Measurements from ENCODE around the gene TNFRSF21.
"Not testable (repeated sequence)": the region's sequence is repeated elsewhere in the genome, so short reads cannot be mapped to it uniquely, and the experiment has no call there.

Gene TNFRSF21

GRCh38 chr6:47309291-47310130 is at the start of gene TNFRSF21:
TNFRSF21 (minus strand) TSS chr6:47309905; CDS start chr6:47309511, 394 bp downstream.
- peak; percentile 58 for DNase-seq (ENCODE audit: low spot score)

DNA sequence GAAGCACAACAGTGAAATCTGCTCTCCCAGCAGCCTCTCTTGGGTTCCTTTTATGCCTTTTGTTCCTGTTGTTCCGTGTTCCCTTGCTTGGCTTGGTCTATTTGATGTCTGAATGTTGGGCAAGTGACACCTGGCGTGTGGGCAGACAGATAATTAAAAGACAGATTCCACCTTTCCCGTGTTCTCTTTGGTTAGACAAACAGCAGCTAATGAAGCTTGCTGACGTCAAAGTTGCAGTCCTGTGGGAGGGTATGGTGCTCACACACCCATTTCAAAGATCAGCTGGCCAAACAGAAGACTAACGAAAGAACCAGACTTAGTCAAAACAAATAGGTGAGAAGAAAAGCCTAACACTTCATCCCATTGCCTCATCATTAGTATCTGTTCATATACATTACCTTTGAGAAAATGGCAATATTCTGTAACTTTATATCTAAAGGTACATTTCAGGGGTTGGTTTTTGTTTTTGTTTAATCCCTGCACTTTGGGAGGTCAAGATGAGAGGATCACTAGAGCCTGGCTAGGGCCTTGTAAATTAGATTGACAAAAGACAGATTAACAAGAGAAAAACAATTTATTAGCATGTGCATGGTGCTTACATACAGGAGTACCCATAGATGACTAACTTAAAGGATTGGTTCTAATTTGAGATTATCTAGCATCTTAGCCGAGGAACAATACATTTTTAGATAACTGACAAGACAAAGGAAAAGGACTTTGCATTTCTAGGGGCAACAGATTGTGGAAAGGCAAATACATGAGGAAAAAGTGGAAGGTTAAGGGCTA is 48.9 kb upstream of the TNFRSF21 start:
- no peak for DNase-seq (ENCODE audit: low spot score)

DNA sequence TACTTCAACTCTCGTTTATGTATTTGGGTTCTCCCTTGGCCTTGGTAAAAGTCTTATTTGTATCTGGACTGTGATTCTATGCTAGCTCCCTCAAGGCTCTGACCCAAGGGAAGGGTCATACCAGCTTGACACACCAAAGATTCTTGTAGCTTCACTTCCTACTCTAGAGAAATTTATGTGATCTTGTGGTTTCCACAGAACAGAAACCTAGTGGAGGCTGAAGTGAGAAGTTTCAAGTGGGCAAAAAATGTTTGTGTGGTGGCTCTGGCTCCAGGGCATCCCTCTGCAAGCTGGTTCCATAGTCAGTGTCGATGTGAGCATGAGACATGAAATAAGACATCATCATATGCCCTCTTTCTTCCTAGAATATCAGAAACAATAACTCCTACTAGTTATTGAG is 48.1 kb upstream of the TNFRSF21 start:
- DNase-seq (ENCODE audit: low spot score) = no peak

GRCh38 chr6:47355496-47355895 is 45.8 kb upstream of the TNFRSF21 start:
- DNase-seq (ENCODE audit: low spot score) = no peak

DNA sequence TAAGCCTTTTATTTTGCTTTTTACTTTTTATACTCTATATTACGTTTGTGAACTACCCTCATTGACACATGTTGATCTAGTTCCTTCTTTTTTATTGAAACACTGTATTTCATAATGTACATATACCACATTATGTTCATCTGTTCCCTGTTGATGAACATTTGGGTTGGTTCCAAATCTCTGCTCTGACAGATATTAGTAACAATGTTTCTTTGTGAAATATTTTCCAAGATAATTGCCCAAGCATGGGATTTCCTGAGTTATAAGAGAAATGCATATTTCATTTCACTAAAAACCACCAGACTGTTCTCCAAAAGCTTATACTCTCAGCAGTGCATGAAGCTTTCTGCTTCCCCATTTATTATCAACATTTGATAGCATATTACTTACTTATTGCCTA is 44.2 kb upstream of the TNFRSF21 start:
- no peak for DNase-seq (ENCODE audit: low spot score)

- DNase-seq (ENCODE audit: low spot score) = no peak
Observed at GRCh38 chr6:47352966-47353365, 43.3 kb upstream of the TNFRSF21 start.

DNA sequence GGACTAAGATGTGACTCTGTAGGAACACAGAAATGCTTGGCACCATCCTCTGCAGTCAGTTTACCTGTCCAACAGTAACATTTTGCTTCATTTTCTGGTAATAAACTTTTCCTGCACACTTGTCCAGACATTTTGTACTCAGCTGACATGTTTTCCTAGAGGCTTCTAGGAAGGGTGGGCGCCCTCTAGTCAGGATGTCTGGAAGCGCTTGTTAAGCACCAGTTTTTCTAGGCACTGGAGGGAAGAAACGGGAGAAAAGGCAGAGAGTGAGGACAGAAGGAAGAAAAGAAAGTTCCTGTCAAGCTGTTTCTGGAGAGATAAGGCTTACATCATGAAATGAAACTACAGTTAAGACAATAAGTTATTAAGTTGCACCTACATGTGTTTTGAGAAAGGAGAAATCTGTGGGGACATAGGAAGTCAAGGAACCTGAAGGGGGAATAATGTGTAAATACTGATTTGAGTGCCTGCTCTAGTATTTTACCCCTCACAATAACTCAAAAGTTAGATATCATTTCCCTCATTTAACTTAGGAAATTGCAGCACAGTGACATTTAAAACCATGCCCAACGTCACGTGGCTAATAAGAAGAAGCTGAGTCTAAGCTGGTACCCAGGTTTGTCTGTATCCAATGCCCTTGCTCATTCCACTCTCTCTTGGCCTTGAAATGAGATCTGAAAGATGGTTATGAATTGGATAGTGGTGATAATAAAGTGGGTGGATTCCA is 42.7 kb upstream of the TNFRSF21 start:
- no peak for DNase-seq (ENCODE audit: low spot score)

DNA sequence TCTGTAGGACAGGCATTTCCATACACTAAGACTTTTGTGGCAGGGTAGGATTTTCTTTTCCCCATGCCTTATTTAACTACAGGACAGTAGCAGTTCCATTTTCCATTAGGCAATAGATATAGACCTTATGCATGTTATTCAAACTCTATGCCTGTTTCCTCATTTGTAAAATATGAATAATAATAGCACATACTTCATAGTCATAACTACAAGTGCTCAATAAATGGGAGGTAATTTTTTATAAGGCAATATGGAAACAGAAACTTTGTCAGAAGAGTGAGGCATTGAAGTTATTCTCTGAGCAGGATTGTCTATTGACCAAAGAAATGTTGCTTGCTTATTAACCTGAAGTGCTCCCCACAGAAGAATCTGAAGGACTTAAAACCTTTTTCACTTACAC is 41.9 kb upstream of the TNFRSF21 start:
- no peak for DNase-seq (ENCODE audit: low spot score)

- DNase-seq (ENCODE audit: low spot score) = no peak
Observed at GRCh38 chr6:47349931-47350330, 40.2 kb upstream of the TNFRSF21 start.

- DNase-seq (ENCODE audit: low spot score) = no peak
Observed at GRCh38 chr6:47348316-47348863, 38.7 kb upstream of the TNFRSF21 start.

- no peak for DNase-seq (ENCODE audit: low spot score)
Observed at GRCh38 chr6:47345761-47346160, 36.1 kb upstream of the TNFRSF21 start.

GRCh38 chr6:47344022-47344421 is 34.3 kb upstream of the TNFRSF21 start:
- DNase-seq (ENCODE audit: low spot score) = no peak

GRCh38 chr6:47343600-47343999 is 33.9 kb upstream of the TNFRSF21 start:
- DNase-seq (ENCODE audit: low spot score) = no peak

- no peak for DNase-seq (ENCODE audit: low spot score)
Observed at GRCh38 chr6:47342824-47343223, 33.1 kb upstream of the TNFRSF21 start.

DNA sequence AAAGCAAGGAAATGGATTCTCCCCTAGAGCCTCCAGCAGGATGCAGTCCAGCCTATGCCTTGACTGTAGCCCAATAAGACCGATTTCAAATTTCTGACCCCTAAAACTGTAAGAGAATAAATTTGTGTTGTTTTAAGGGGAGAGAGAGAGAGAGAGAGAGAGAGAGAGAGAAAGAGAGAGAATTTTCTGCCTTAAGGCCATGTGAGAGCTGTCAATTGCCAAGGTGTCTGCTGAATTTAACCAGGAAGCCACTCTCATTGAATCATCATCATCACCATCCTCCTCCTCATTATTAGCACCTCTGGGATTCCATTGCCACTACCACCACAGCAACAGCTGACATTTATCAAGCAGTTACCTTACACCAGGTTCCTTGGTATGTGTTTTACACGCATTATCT is 27.8 kb upstream of the TNFRSF21 start:
- no peak for DNase-seq (ENCODE audit: low spot score)

- no peak for DNase-seq (ENCODE audit: low spot score)
Observed at GRCh38 chr6:47336334-47336733, 26.6 kb upstream of the TNFRSF21 start.

DNA sequence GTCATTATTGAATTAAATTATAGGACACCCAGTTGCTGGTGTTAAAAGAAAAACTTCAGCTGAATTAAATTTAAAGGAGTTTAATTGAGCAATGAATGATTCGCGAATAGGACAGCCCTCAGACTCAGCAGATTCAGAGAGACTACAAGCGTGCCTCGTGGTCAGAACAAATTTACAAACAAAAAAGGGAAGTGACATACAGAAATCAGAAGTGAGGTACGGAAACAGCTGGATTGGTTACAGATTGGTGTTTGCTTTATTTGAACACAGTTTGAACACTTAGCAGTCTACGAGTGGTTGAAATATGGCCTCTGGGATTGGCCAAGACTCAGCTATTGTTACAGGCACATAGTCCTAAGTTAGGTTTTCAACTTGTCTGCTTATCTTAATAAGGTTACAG is 25.8 kb upstream of the TNFRSF21 start:
- no peak for DNase-seq (ENCODE audit: low spot score)

DNA sequence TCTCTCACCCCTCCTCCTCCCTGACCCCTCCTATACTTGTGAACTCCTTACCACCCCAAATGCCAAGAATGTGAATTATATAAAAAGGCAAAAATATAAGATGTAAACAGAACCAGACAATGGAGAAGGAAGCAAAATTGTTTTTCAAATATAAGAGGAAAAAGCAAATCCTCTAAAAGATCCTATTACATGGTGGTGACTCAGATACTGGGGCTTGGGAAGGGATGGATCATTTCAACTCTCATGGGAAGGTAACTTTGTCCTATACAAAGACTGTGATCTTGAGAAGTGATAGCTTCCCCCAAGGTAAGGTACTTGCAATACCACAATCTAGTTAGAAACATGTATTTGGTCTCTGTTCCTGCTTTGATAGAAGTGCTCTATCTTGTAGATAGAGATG is 24.6 kb upstream of the TNFRSF21 start:
- DNase-seq (ENCODE audit: low spot score) = no peak

DNA sequence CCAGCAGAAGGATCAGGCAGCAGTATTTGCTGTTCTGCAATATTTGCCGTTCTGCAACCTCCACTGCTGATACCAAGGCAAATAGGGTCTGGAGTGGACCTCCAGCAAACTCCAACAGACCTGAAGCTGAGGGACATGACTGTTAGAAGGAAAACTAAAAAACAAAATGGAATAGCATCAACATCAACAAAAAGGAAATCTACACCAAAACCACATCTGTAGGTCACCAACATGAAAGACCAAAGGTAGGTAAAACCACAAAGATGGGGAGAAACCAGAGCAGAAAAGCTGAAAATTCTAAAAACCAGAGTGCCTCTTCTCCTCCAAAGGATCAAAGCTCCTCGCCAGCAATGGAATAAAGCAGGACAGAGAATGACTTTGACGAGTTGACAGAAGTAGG is 18.9 kb upstream of the TNFRSF21 start:
- DNase-seq (ENCODE audit: low spot score) = not testable (repeated sequence)

GRCh38 chr6:47328139-47328538 is 18.4 kb upstream of the TNFRSF21 start:
- not testable (repeated sequence) for DNase-seq (ENCODE audit: low spot score)

GRCh38 chr6:47323887-47324286 is 14.2 kb upstream of the TNFRSF21 start:
- DNase-seq (ENCODE audit: low spot score) = no peak

DNA sequence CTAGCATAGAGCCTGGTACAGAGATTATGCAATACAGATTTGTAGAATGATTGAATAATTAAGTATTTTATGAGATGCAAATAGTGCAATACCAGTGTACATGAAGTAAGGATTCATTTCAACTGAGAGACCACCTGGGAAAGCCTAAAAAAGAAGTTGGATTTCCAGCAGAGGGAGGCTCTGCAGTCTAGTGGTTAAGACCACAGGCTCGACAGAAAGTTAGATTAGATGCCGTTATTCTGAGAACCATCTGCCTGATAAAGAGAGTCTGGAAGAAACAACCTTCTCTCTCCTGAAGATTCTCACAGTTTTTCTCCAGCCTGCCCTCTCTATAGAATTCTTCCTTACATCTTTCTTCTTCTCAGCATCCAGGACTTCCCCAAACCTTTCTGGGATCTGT is 13.6 kb upstream of the TNFRSF21 start:
- DNase-seq (ENCODE audit: low spot score) = no peak

Data from hematopoietic multipotent progenitor cell treated with erythropoietin and hydrocortisone succinate and interleukin-3 and kit ligand, for 17 days (in vitro differentiated cells).